Prostate gland (tissue), 2 donors: ENCODE results near the gene FBN3.

Source experiments
- POLR2A ChIP-seq: fragments of 450-650 bp; IDR thresholded peaks from one replicate; pipeline ENCODE4 v1.6.1; 2016; ENCODE audit warnings: antibody characterized with exemption, mild to moderate bottlenecking
- POLR2AphosphoS5 ChIP-seq: sonication (generic); formaldehyde crosslinking; IDR thresholded peaks from one replicate; pipeline ENCODE4 v1.6.1; 2017; ENCODE audit warnings: antibody characterized with exemption
- TF ChIP-seq, protein P1 (sequence below), 4 experiments: fragments of 200-600 bp in 2 of 4; fragments of 450-650 bp in 2 of 4; sonication (generic) in 2 of 4; IDR thresholded peaks; 1 replicate in 3 of 4; 2 replicates in 1 of 4; pipeline ENCODE4 v1.5.1; 2016 to 2019; ENCODE audit warnings: antibody characterized with exemption in 4 of 4, mild to moderate bottlenecking in 2 of 4, moderate library complexity in 2 of 4

DNA sequence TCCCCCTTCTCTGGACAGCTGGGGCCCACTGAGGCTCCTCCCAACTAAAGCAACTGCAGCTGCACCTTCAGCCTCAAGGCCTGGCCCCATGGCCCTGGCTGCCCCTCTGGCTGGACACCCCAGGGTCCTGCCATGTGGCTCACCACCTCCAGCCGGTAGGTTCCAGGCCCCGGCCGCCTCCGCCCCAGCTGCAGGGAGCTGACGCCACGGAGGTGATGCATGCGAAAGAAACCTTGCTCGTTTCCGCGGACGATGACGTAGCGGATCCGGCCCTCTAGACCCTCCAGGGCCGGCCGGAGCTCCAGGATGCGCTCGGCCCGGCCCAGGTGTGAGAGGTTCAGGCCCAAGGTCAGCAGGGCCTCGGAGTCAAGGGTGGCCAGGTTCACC lies 83.5 kb downstream of the FBN3 start:
- TF ChIP-seq, protein P1, sequence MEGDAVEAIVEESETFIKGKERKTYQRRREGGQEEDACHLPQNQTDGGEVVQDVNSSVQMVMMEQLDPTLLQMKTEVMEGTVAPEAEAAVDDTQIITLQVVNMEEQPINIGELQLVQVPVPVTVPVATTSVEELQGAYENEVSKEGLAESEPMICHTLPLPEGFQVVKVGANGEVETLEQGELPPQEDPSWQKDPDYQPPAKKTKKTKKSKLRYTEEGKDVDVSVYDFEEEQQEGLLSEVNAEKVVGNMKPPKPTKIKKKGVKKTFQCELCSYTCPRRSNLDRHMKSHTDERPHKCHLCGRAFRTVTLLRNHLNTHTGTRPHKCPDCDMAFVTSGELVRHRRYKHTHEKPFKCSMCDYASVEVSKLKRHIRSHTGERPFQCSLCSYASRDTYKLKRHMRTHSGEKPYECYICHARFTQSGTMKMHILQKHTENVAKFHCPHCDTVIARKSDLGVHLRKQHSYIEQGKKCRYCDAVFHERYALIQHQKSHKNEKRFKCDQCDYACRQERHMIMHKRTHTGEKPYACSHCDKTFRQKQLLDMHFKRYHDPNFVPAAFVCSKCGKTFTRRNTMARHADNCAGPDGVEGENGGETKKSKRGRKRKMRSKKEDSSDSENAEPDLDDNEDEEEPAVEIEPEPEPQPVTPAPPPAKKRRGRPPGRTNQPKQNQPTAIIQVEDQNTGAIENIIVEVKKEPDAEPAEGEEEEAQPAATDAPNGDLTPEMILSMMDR (IDR thresholded peaks at IDR 0.05): no peak
- TF ChIP-seq POLR2A (no peak), POLR2AphosphoS5 (no peak)
